GM13976 (cell line): ENCODE data around the gene TMEM117.

Experiments used
- DNase-seq: peaks from one replicate; pipeline ENCODE4 v3.0.0; 2012; ENCODE audit warnings: low spot score
- CTCF ChIP-seq: IDR thresholded peaks from 2 replicates; pipeline ENCODE4 v1.5.1; 2012; ENCODE audit warnings: borderline replicate concordance, mild to moderate bottlenecking; ENCODE audit not compliant: insufficient read depth; ENCODE audit errors: extremely low read depth, missing control alignments, control extremely low read depth
- in situ Hi-C: fragments of 300-500 bp; cut with MboI; formaldehyde crosslinking; loops from one replicate; pipeline ENCODE4 v1.12.0; 2022; ENCODE audit warnings: low sequenced_read_pairs, mixed read lengths, inconsistent platforms; ENCODE audit not compliant: unreplicated experiment

The TMEM117 gene

DNA sequence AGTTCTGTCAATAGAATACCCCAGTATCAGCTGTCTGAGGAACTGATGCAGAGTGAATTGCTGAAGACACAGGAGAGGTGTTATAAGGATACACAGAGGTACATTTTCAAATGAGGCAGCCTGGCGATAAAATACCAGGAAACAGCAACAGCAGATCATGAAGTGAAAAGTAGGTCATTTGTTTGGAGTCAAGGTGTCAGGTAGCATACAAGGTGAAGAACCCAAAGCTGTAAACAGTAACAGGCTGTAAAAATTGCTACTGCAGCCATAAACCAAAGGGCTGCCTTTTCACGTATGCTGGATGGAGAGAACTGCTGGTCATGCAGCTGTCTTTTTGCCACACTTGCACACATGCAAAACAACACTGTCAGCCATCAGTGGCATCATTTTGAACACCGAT is 20.5 kb upstream of the TMEM117 start:
- in situ Hi-C loops = no loop called here
- no peak for TF ChIP-seq CTCF

DNA sequence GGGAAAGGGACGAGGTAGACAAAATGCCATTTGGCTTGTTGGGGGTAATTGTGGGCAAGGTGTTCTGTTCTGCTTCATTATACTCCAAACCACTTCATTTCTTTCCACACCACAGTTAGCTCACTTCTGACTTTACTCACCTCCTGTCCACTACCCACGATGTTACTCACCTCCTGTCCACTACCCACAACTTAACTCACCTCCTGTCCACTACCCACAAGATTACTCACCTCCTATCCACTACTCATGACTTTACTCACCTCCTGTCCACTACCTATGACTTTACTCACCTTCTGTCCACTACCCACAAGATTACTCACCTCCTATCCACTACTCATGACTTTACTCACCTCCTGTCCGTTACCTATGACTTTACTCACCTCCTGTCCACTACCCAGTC is 19.7 kb upstream of the TMEM117 start:
- no peak for TF ChIP-seq CTCF
- DNase-seq = no peak
- in situ Hi-C loops = no loop called here

More for the DNA sequence above, 20.5 kb upstream of the TMEM117 start:
- DNase-seq = no peak

DNA sequence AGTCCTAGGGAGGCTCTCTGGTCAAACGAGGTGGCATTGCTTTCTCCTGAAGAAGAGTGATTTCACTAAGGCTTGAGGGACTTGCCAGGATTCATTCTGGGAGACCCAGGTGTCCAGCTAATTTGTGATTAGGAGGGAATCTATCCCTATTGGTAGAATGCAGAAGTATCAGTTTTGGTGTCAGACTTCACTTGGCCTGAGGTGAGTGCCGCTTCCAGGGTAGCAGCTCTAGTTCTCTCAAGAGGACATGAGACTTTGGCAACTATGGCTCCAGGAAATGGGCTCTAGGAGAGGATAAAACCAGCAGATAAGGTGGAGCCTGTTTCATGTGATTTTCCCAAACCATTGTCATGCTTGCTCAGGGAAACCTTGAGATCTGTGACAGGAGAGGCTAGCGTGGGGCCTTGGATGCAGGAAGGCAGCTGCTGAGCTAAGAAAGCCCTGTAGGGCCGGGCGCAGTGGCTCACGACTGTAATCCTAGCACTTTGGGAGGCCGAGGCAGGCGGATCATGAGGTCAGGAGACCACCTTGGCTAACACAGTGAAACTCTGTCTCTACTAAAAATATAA is 11.6 kb upstream of the TMEM117 start:
- no peak for DNase-seq
- no peak for TF ChIP-seq CTCF
- in situ Hi-C loops = no loop called here

GRCh38 chr12:43826681-43827080 is 9.2 kb upstream of the TMEM117 start:
- TF ChIP-seq CTCF = no peak
- no peak for DNase-seq
- in situ Hi-C loops = no loop called here

DNA sequence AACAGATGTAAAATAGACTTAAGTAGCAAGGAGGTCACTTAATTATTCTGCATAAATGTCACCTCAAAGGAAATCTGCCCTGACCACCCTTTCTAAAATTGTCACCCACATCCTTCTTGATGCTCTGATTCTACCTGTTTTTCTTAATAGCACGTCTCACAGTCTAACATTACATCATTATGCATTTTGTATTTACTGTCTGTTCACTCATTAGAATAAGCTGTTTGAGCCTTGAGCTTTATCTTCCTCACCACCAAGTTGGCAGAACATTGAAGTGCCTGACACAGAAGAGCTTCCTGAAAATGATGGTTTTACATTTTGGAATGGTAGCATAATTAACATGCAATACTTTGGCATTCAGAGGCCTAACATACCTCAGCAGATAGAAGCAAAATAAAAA is 8.8 kb upstream of the TMEM117 start:
- TF ChIP-seq CTCF = no peak
- in situ Hi-C loops = no loop called here
- no peak for DNase-seq

DNA sequence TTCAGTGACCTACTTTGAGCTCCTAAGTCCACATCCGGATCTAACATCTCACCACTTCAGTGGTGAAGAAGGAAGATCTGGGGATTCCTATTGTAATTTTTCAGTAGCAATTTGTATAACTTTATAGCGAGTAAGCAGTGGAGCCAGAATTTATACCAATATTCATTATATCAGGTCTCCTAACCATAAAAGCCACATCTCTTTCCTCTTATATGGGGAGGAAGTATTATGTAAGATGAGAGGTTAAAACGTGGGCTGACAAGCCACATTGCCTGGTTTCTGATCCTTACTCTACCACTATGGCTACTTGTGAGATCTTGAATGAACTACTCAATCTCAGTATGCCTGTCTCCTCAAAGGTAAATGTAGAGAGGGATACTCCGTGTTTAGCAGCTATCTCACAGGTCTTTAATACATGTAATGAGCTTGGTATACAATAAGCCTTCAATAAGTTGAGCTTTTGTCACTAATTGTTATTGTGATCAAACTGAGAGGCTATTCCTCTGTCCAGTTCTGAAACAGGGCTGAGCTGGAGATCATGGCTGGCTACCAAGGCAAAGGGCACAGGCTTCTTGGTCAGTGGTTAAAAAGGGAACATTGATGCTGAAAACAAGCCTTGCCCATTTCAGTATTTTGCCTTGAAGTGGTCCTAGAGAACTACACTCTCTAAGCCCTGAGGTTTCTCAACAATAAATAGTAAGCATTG is 3.3 kb upstream of the TMEM117 start:
- no peak for DNase-seq
- in situ Hi-C loops = no loop called here
- no peak for TF ChIP-seq CTCF
